Smooth muscle cell of the umbilical artery (primary cell): ENCODE data around the gene NIBAN1. TPM values are rescaled to one million over a fixed set of nuclear protein-coding genes. Genes with fewer than 3 reads are reported as not detected.

ENCODE experiments used
- total RNA-seq: library from RNA; depleted of rRNA; stranded (reverse); fragments of >200 nt; gene quantifications from 2 replicates; pipeline ENCODE4 v1.2.3, GENCODE V29; 2014

Gene NIBAN1, protein sequence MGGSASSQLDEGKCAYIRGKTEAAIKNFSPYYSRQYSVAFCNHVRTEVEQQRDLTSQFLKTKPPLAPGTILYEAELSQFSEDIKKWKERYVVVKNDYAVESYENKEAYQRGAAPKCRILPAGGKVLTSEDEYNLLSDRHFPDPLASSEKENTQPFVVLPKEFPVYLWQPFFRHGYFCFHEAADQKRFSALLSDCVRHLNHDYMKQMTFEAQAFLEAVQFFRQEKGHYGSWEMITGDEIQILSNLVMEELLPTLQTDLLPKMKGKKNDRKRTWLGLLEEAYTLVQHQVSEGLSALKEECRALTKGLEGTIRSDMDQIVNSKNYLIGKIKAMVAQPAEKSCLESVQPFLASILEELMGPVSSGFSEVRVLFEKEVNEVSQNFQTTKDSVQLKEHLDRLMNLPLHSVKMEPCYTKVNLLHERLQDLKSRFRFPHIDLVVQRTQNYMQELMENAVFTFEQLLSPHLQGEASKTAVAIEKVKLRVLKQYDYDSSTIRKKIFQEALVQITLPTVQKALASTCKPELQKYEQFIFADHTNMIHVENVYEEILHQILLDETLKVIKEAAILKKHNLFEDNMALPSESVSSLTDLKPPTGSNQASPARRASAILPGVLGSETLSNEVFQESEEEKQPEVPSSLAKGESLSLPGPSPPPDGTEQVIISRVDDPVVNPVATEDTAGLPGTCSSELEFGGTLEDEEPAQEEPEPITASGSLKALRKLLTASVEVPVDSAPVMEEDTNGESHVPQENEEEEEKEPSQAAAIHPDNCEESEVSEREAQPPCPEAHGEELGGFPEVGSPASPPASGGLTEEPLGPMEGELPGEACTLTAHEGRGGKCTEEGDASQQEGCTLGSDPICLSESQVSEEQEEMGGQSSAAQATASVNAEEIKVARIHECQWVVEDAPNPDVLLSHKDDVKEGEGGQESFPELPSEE
- total RNA-seq = 59.1 and 69.3 TPM in 2 replicates

DNA sequence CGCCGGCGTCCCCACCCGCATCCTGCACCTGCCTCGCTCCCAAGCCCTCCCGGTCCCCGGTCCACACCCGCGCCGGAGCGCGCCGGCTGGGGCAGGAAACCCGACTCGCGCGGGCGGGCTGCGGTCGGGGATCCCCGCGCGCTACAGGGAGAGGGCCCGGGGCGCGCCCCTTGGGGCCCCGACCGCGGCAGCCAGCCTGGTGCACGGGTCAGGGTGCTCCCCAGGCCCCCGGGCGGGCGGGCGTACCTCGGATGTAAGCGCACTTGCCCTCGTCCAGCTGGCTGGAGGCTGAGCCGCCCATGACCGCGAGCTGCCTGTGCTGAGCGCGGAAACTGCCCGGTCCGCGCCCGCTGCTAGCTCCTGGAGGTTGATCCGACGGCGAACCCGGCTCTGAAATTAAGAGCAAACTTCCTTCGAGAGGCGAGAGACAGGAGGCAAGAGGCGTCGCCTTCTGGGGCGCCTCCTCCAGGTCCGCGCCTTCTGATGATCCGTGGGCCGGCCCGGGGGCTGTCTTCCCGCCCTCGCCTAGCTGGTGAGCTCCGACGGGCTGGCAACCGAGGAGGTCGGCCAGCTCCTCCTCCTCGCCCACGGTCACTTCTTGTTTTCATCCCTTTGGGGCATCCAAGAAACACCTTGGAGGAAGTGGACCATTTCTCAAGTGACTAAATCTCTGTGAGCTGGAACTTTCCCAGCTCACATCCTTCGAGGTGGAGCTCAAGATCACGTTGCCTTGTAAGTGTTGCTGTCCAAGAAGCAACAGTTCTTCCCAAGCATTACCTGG is at the start of gene NIBAN1:
TSS of gene NIBAN1 (minus strand) at position 453 of the 781 bp plus-strand sequence. CDS start at position 301, 152 bp downstream.

Other genes with a start within 250 kb of the NIBAN1 start
- 186 and 211 TPM in 2 replicates for gene EDEM3, start 219.7 kb downstream of the NIBAN1 start, total RNA-seq
- gene RNF2, start 71.0 kb upstream of the NIBAN1 start, total RNA-seq = 33.3 and 61.3 TPM in 2 replicates
- 32.5 and 35.9 TPM in 2 replicates for gene TRMT1L, start 182.4 kb upstream of the NIBAN1 start, total RNA-seq
- 5.4 and 5.9 TPM in 2 replicates for gene SWT1, start 182.7 kb upstream of the NIBAN1 start, total RNA-seq